Islet precursor cell (in vitro differentiated cells): ENCODE measurements around the gene ATG16L1.

Experiments
- DNase-seq: peaks from one replicate; pipeline ENCODE4 v3.0.0-alpha.2; 2018

The ATG16L1 gene

DNA sequence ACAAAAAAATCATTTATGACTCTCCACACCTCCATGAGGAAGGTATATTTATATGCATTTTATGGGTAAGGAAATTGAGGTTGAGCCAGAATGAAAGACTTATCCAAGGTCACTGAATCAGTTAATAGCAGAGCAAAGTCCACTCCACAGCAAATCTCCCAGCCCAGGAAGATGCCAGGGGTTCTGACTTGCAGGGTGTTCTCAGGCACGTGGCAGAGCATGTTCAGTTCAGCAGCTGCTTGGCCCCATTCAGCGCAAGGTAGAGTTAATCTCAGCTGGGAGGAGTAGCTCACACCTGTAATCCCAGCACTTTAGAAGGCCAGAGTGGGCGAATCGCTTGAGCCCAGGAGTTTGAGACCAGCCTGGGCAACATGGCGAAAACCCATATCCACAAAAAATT is 85.1 kb downstream of the ATG16L1 start:
- no peak for DNase-seq

DNA sequence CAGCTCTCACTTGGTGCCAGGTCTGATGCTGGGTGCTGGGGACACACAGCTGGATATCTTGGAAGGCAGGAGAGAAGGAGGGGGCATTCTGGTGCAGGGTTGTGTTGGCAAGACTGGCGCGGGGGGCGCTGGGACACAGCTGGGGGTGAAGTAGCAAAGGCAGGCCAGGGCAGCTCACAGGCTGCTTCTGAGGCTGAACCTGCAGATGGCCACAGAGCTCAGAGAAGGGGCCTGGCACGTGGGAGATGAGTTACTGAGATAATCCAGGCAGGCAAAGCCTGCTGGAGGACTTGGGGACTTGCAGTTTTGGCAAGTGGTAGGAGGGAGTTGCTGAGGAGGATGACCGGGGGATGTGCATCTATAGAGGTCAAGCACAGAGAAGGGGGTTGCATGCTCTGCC is 86.6 kb downstream of the ATG16L1 start:
- peak; percentile 60 for DNase-seq

DNA sequence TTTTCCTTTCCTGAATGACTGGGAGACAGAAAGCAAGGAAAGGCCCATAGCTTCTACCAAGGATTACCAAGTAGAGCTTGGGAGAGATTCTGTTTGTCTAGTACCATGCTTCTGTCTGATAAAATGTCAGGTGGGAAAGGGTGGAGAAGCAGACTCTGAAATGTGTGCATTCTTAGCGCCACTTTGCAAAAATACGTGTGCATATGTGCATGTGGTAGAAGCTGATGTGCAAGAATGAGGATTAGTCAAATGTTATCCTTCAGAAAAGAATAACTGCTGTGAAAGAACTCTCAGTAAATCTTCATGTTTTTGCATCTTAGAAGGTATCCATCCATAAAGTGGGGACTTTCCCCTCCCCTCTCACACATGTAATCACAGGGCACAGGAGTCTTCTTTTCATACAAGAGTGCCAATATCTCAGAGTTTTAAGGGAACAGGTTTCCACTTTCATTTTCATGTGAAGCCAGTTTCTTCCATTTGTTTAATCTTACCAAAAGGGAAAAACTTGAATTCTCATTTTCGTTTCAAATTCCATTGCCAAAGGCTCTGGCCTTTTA is 87.4 kb downstream of the ATG16L1 start:
- no peak for DNase-seq

DNA sequence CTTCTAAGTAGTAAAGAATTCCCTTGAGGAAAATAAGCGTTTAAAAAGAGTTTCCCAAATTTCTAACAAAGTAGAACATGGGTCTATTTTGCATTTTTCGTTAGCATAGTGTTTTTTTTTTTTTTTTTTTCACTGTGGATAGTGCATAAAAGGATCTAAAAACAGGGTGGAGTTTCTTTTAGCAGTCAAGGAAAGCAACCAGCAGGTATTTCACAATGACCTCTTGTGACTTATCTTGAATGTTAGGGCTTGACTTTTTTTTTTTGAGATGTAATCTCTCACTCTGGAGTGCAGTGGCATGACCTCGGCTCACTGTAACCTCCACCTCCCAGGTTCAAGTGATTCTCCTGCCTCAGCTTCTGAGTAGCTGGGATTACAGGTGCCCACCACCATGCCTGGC is 88.0 kb downstream of the ATG16L1 start:
- DNase-seq, result no peak

DNA sequence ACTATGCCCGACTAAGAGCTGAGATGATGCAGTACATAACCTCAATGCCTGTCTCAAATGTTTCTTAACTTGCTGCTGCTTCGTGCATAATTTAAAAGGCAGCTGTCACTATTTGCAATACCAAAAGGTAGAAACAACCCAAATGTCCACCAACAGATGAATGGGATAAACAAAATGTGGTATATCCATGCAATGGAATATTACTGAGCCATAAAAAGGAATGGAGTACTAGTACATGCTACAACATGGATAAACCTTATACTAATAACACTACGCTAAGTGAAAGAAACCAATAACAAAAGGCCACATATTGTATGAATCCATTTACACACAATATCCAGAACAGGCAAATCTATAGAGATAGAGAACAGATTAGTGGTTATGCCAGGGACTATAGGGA is 89.8 kb downstream of the ATG16L1 start:
- DNase-seq, result no peak

GRCh38 chr2:233342301-233342700 is 90.8 kb downstream of the ATG16L1 start:
- DNase-seq, result no peak

DNA sequence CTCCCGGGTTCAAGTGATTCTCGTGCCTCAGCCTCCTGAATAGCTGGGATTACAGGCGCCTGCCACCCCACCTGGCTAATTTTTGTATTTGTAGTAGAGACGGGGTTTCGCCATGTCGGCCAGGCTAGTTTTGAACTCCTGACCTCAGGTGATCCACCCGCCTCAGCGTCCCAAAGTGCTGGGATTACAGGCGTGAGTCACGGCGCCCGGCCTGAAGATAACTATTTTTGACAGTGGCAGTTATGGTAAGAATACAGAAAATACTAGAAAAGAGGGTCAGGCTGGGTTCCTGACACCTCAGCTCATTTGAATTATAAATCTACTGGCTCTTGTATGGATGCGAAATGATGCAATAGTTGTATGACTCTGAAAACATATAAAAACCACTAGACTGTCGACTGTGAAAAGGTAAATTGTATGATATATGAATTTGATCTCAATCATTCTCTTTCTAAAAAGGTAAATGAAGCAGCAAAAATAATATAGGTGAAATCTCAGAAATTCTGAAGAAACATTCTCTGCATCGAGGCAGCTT is 91.8 kb downstream of the ATG16L1 start:
- DNase-seq, result no peak
